ENCODE measurements around the gene SUSD4.

The SUSD4 gene

DNA sequence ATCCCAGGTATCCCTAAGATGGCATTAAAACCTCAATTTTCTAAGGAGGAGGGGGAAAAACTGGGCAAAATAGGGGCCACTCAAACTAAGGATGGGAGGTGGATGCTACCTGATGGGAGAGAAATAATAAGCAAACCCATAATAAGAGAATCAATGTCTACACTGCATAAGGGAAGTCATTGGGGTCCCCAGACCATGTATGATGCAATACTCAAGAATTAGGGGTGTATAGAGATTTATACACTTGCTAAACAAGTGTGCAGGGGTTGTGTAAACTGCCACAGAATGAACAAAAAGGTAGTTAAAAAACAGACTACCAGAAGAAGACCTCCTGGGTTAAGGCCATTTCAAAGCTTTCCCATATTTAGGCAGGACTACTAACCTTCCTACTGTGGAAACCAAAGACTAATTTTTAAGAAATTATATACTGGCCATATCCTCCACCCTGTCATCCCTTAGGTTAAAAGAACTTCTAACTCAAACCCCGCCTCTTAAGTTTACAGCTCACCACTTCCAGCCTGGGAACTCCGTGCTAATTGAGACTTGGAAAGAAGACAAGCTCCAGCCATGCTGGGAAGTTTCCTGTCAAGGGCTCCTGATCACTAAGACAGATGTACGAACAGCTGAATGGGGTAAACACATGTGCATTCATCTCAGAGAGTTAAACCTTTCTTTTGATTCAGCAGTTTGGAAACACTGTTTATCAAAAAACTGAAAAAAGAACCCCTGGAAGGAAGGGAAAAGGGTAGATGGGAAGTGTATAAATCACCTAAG, 156.5 kb downstream of the SUSD4 start:
- no peak for DNase-seq

DNA sequence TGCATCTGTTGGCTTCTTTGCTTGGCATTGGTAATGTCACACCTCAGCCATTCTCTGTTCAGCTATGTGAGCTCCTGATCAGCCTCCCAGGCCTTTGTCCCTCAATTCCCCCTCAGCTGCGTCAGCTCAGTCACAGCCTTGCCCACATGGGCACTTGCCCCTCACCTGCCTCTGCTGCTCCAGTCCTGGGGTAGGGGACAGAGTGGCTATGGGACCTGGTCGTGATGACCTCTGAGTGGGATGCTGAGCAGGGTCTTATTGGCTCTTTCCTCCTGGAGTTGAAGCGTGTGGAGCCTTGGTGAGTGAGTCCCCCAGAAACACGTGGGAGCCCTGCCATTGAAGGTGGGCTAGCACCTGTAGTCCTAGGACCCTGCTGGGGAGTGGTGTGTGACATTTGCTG, 159.6 kb downstream of the SUSD4 start:
- DNase-seq = no peak

DNA sequence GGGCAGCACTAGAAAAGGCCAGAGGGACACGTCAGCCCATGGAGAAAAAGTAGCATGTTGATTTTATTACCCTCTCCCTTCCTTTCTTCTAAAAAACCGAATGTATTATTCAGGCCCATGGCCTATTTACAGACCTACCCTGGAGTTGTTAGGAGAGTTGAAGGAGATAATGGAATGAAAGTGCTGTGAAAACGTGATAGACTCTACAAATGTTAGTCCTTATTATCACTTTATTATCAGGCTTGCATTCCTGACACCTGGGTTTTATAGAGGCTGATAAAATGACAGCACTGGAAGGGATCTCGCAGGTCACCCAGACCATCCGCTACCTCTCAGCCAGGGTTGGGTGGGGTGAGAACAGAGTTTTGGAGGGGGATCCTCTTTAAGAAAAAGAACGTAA, 160.3 kb downstream of the SUSD4 start:
- no peak for DNase-seq

GRCh38 chr1:223203034-223203408, 161.0 kb downstream of the SUSD4 start:
- DNase-seq = no peak

DNA sequence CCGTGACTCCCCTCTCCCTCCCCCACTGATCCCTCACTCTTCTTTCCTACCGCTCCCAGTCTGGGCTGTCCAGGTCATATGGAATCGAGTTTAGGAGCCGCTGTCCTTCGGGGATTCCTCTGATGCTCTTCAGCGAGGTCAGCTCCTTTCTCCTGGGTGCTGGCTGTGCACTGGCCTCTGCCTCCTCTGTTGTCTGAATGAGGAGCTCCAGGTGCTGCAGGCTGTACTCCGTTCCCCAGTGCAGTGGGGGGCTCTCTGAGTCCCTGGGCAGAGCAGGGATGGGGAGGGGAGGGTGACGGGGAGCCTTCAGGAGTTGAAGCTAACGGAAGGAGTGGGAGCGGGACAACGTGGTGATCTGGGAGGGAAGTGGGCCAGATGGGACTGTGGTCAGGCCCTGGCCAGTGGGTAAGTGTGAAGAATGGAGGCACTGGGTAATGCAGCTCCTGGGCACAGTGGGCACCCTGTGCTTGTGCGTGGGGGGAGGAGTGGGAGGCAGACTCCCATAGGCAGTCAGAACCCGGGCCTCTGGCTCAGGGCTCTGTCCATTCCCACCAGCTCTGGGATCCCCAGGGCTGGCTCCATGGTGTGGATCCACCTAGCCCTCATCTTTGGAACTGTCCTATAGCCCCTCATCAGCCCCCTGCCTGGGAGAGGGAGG, 161.5 kb downstream of the SUSD4 start:
- no peak for DNase-seq

DNA sequence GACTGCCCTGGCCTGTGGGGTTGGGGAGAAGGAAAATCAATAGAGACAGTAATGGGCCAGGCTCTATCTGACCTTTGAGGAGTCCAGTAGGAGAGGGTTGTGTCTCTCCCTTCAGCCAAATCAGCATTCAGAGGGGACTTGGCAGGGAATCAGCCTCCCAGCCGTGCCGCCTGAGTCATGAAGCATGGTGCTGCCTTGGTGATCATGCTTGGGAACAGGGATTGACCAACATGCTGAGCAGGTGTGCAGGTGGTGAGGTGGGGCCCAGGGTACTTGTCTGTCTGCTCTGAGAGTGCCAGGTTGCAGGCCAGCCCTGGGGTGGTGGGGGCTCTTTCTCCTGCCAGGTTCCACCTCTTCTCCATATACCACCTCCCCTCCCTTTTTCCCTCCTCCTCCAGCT, 162.0 kb downstream of the SUSD4 start:
- DNase-seq = no peak

DNA sequence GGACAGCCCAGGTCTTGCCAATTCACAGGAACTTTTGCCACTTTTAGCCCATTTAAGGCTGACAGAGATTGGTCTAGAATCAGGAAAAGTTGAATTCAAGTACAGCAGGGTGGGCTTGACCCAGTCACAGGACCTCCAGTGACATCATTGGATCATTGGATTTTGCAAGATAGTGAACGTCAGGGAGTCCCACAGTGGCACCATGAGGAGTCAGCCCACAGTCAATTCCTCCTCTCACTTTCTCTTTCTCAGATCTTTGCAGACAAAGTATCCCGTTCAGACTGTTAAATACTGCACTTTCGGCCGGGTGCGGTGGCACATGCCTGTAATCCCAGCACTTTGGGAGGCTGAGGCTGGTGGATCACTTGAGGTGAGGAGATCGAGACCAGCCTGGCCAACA, 163.1 kb downstream of the SUSD4 start:
- DNase-seq = no peak

- no peak for DNase-seq
Measured at GRCh38 chr1:223199094-223199647, 164.8 kb downstream of the SUSD4 start.

DNA sequence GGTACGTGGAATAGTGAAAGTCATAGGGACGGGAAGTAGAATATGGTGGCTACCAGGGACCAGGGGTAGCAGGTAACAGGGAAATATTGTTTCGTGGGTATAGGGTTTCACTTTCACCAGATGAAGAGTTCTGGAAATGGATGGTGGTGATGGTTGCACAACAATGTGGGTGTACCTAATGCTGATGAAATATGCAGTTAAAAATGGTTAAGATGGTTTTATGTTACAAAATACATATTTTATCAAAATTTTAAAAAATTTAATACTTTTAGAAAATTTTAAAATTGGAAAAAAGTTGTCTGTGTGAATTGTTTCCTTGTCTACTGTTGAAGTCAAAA, 165.4 kb downstream of the SUSD4 start:
- no peak for DNase-seq

GRCh38 chr1:223197923-223198627, 165.9 kb downstream of the SUSD4 start:
- DNase-seq = no peak

DNA sequence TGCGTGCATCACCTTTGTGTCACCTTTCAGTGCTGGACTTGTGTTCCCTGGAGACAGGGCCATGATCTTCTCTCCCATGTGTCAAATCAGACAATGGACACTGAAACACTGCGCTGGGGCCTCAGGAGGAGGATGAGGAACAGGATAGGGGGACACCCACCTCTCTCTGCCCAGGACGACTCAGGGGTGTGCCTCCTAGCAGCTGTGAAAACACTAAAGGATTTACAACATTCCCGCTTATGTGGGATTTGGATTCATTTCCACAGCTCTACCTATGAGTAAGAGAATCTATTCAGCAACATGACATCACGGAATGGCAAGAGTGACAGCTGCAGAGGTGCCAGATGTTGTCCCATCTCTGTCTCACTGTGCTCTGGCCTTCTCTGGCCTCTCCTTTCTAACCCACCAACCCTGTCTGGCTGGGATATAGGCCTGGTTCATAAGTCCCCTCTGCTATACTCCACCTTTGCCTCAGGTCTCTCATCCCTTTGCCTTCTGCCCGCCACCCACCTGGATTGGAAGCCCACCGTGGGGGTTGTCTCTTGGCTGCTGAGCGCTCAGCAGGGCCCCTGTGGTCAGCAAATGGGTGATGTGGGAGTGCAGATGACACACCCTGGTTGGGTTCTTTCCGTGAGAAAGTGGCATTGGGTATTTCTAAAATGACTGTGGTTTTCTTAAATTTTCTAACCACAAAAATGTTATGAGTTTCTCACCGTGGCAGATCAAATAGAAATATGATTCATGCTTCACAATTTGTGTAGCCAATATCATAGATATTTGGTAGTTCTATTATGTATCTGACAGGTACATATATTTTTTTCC, 173.9 kb downstream of the SUSD4 start:
- DNase-seq = peak; percentile 68 to 76

DNA sequence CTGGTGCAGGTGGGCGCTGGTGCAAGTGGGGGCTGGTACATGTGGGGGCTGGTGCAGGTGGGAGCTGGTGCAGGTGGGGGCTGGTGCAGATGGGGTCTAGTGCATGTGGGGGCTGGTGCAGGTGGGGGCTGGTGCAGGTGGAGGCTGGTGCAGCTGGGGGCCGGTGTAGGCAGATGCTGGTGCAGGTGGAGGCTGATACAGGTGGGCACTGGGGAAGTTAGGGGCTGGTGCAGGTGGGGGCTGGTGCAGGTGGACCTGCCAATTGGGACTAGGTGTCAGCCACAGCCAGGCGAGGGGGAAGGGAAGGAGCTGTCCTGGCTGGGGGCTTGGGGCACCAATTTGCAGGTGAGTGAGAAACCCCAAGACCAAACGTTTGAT, 174.5 kb downstream of the SUSD4 start:
- no peak for DNase-seq

GRCh38 chr1:223188618-223189356, 175.2 kb downstream of the SUSD4 start:
- no peak for DNase-seq

DNA sequence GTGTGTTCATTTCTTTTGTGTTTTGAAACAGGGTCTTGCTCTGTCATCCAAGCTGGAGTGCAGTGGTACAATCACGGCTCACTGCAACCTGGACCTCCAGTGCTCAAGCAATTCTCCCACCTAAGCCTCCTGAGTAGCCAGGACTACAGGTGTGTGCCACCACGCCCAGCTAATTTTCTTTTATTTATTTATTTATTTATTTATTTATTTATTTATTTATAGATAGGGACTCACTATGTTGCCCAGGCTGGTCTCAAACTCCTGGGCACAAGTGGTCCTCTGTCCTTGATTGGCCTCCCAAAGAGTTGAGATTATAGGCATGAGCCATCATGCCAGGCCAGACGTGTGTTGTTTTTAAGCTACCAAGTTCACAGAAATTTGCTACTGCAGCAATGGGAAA, 177.2 kb downstream of the SUSD4 start:
- no peak for DNase-seq

DNA sequence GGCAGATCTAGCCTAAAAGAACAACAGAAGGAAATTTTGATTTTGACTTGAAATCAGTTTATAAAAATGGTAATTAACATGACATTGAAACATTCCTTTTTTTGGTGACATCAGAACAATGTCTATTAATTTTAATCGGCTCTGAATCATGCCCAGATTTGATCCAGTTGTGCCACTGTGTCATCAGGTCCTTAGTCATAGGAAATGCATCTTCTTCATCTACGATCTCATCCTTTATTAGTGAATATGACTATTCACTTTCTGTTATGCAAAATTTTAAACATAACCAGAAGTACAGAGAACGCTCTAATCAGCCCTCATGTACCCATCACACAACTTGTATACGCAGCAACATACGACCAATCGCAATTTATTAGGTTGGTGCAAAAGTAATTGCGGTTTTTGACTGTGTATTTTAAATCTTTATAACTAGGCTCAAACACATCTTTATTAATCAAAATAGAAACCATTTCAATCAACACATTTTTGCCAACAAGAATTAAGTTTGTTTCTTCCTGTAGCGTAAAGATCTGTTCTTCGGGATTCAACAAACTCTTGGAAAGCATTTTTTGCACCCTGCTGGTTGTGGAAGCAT, 180.6 kb downstream of the SUSD4 start:
- no peak for DNase-seq

DNA sequence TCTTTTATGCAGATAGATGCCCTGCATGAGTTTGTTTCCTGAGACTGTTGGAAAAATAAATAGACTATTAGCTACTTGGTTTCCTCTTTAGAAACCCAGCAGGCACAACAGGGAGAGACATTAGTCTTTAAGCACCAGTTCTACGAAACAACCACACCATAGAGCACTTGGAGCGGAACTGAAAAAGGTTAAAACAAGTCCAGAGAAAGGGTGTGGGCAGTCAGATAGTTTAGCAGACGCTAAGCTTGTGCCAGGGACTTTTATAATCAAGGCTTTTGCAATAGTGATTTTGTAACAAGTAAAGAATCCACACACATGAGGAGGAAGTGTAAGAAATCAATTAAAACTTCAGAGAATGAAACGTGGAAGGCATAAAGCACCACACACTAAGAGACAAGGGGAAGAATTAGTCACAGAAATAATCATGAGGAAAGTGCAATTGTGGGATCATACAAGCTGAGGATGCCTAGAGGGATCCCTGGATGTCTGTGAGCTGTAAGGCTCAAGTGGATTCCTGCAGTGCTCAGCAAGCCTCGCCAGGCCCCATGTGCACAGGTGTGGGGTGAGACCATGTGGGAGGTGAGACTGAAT, 183.2 kb downstream of the SUSD4 start:
- DNase-seq = no peak

DNA sequence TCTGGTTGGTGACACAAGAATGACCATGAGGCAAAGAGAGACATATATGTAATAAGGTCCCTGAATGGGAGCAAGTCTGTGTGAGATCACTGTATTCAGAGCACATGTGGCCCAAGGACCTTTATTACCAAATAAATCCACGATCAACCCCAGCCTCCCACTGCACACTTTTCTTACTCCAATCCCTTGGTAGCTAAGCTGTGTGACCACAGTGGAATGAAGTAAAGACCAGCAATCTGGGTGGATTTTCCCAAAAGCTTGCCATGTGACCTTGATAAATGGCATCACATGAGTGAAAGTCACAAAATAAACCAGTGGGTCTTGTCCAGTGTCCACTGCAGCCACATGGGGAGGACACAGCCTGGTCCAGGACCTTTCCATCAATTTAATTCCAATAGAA, 184.2 kb downstream of the SUSD4 start:
- no peak for DNase-seq

DNA sequence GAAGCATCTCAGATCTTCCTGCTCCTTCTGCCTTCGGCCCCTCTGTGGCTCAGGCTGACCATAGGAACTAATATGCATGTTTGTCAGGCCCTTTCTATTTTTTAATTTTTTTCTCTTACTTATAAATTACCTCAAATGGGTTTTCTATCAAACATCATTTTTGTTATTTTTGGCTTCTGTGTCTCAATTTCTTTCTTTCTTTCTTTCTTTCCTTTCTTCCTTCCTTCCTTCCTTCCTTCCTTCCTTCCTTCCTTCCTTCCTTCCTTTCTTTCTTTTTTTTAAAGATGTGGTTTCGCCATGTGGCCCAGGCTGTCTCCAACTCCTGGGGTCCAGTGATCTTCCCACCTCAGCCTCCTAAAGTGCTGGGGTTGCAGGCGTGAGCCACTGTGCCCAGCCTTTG, 184.7 kb downstream of the SUSD4 start:
- DNase-seq = no peak

DNA sequence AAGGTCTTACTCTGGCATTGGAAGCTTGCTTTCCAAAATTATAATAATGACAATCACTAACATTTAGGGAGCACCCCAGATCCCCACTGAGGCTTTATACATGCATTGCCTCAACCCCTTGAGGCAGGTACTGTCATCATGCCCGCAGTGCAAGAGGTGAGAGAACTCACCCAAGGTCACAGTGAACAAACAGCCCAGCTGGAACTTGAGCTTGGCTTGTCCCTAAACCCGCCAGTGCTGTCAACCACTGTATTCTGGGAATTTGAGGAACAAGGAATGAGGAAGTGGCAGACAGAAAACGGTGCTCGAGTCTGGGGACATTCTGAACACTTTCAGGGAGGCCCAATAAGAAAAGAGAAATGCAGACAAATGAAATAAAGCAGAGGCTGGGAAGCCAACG, 186.3 kb downstream of the SUSD4 start:
- no peak for DNase-seq

DNA sequence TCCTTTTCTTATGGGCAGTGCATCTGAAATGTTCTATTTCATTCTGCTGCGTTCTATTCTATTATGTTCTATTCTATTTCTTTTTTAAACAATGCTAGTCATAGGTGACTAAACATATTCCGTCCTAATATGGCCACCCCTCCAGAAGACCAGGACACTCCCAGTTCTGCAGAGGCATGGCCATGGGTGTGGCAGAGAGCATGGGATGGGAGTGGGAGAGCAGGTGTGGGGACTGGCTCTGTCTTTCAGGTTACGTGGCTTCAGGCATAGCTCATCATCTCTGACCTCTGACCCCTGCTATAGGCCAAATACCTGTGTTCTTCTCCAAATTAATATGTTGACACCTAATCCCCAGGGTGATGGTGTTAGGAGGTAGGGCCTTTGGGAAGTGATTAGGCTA, 187.5 kb downstream of the SUSD4 start:
- DNase-seq = no peak

GRCh38 chr1:223175633-223176032, 188.3 kb downstream of the SUSD4 start:
- DNase-seq = no peak

DNA sequence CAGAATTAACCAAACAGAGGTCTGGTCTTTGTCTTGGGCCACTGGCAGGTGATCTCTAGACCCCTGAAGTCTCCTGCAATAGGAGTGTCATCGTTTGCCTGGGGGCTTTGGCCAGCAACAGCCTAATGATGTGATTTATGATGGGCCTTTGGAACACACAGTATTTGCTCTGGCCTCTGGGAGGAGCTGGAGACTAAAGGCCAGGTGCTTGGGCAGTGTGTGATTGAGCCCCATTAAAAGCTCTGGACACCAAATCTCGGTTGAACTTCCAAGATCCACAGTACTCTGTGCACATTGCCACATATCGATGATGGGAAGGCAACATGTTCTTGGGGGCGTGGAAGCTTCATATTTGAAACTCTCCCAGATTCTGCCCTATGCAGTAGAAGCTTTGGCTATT, 188.9 kb downstream of the SUSD4 start:
- no peak for DNase-seq
